Smooth muscle cell of the brain vasculature (primary cell): ENCODE data around the gene UFL1.

Source experiments
- DNase-seq: peaks from one replicate; pipeline ENCODE4 v3.0.0-alpha.2; 2012; ENCODE audit warnings: low read depth, low spot score

Gene UFL1

DNA sequence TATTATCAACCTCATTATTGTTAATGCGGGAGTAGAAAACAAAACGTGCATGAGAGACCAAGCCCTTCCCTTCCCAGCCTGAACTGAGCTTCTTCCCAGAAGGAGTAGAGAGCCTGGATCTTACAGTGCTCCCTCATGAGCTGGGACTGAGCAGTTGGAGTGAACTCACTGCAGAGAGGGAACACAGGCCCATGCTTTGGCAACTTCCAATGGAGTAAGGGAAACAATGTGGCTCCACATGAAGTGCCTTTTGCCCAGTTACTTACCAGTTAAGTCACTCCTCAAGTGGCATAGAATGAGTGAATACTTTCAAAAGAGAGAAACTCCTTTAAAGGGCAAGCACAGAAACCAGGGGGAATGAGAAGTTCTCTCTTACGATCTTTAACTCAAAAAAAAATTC lies 53.8 kb downstream of the UFL1 start:
- DNase-seq = no peak

DNA sequence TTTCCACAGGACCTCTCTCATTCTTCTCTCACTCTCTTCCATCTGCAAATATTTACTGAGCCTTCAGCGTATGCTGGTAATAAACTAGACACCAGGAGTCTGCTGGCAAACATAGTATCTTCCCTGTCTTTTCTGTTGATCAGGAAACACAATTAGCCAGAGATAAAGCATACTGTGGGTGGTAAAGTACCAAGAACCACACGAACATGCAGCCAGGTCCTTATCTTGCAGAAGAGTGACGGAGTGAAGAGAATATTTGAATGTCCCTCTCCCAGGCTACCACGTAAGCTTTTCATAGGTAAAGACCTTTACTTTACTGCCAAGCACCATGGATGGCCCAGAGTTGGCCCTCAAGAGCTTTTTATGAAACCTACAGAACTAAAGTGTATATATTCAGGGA lies 54.6 kb downstream of the UFL1 start:
- DNase-seq = no peak

DNA sequence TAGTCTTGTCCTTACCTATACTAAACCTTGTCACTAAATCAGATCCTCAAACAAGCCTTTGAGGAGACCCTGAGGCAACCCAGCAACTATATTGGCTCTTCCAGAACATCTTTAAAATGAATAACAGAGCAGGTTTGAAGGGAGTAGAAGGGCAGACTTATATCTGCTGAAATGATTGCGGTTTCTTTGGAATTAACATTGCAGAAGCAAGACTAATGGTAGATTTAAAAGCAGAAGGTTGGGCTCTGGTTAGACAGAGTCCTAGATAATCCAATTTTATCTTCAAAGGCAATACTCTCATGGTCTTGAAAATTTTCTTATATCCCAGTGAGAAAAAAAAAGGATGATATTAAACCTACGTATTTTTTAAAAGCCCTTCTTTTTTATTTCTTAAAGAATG lies 60.4 kb downstream of the UFL1 start:
- DNase-seq = no peak

DNA sequence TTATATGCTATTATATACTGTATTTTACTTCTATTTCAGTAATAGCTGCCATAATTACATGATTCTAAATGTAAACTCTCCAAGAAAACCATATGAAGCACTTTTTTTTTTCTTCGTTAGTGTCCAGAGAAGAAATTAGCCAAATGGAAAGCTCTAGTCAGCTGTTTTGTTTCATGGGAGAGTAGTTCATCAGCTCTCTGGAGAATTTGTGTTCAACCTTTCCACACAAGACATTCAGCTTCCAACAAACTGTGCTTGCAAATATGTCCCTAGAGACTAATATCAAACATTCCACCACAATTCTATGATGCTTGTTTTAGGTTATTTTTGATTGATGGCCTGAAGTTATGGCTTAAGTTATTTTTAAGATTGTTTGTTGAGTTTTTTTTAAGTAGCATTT lies 60.8 kb downstream of the UFL1 start:
- no peak for DNase-seq

DNA sequence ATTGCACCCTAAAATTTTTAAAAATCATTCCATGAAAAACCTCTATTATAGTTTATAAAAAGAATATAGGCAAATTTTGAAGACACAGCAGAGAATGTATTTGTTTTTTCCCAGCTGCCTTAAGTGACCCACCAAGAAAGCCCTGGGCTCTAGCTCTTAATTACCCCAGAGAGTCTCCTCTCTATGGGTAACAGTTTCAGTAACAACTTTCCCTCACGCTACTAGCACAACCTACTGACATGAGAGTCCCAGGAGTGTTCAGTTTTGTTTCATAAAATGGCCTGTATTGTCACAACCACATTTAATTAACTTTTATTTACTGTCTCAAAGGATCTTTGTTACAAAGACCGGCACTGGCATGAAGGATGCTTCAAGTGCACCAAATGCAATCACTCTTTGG lies 82.8 kb downstream of the UFL1 start:
- DNase-seq = no peak
